PC-9 (cell line): Measurements from ENCODE around the gene PPARGC1A. TPM values are rescaled to one million over a fixed set of nuclear protein-coding genes. Genes with fewer than 3 reads are reported as not detected.

Source experiments
- BruUV-seq: library from RNA; stranded (reverse); fragments of 400-500 nt; replicated peaks from 2 replicates; lab custom pipeline; 2021; lab: Mats Ljungman, UMichigan
- CTCF ChIA-PET: fragments of 300-600 bp; sonication (Branson Sonifier 250); formaldehyde crosslinking; loops from one replicate; lab custom pipeline; 2022; ENCODE audit warnings: antibody characterized with exemption; lab: Charles Lee
- POLR2A ChIA-PET: fragments of 300-600 bp; sonication (Branson Sonifier 250); formaldehyde crosslinking; loops from one replicate; lab custom pipeline; 2022; ENCODE audit warnings: antibody characterized with exemption; ENCODE audit not compliant: unreplicated experiment; lab: Charles Lee
- DNase-seq, 2 experiments: peaks; one replicate each; pipeline versions ENCODE4 v3.0.0 to v3.0.0-alpha.2; 2015 to 2022; ENCODE audit warnings: mixed read lengths in 1 of 2
- H2AFZ ChIP-seq: fragments of 200-600 bp; sonication (generic); 2 replicates; pipeline ENCODE4 v1.8.1; 2017; ENCODE audit warnings: antibody characterized with exemption
- H3F3A ChIP-seq: fragments of 200-600 bp; sonication (generic); 2 replicates; pipeline ENCODE4 v1.8.1; 2017; ENCODE audit warnings: antibody characterized with exemption, mild to moderate bottlenecking, low read depth; ENCODE audit not compliant: insufficient read depth
- H3K27ac ChIP-seq: fragments of 200-600 bp; sonication (generic); 2 replicates; pipeline ENCODE4 v1.6.1; 2016; ENCODE audit warnings: mixed run types
- H3K27me3 ChIP-seq: fragments of 200-600 bp; sonication (generic); 2 replicates; pipeline ENCODE4 v1.6.1; 2016; ENCODE audit warnings: low read depth, mixed run types; ENCODE audit not compliant: insufficient read depth
- H3K36me3 ChIP-seq: fragments of 200-600 bp; sonication (generic); 2 replicates; pipeline ENCODE4 v1.6.1; 2016; ENCODE audit warnings: low read depth, mixed run types
- H3K4me1 ChIP-seq: fragments of 200-600 bp; sonication (generic); replicated peaks from 2 replicates; pipeline ENCODE4 v1.6.1; 2016; ENCODE audit warnings: mixed run types; ENCODE audit not compliant: insufficient read depth
- H3K4me2 ChIP-seq: fragments of 200-600 bp; sonication (generic); 2 replicates; pipeline ENCODE4 v1.6.1; 2017; ENCODE audit warnings: mixed run types
- H3K4me3 ChIP-seq: fragments of 200-600 bp; sonication (generic); 2 replicates; pipeline ENCODE4 v1.6.1; 2016; ENCODE audit warnings: mixed run types
- H3K79me2 ChIP-seq: fragments of 200-600 bp; sonication (generic); 2 replicates; pipeline ENCODE4 v1.6.1; 2017; ENCODE audit warnings: low read depth, mixed run types
- H3K9me2 ChIP-seq: fragments of 200-600 bp; sonication (generic); 2 replicates; pipeline ENCODE4 v1.8.1; 2017; ENCODE audit warnings: mild to moderate bottlenecking; ENCODE audit not compliant: insufficient read depth
- H3K9me3 ChIP-seq: fragments of 200-600 bp; sonication (generic); 2 replicates; pipeline ENCODE4 v1.8.1; 2016; ENCODE audit warnings: low read depth; ENCODE audit not compliant: insufficient read depth
- H4K20me1 ChIP-seq: fragments of 200-600 bp; sonication (generic); 2 replicates; pipeline ENCODE4 v1.8.1; 2017; ENCODE audit not compliant: insufficient read depth
- CTCF ChIP-seq: fragments of 200-600 bp; sonication (generic); conservative IDR thresholded peaks from 2 replicates; pipeline ENCODE4 v1.6.1; 2017; ENCODE audit warnings: mixed run types, antibody characterized with exemption, mild to moderate bottlenecking, moderate library complexity
- EZH2 ChIP-seq: fragments of 200-600 bp; sonication (generic); IDR thresholded peaks from 2 replicates; pipeline ENCODE4 v1.8.0; 2017; ENCODE audit warnings: antibody characterized with exemption, low read depth
- intact Hi-C: fragments of 100-400 bp; cut with micrococcal nuclease; formaldehyde crosslinking; loops from one replicate; pipeline ENCODE4 v1.10.0; 2022; ENCODE audit not compliant: unreplicated experiment
- total RNA-seq: library from RNA; stranded (reverse); gene quantifications from 2 replicates; pipeline ENCODE4 v1.2.3, GENCODE V29; 2021

Gene PPARGC1A
- total RNA-seq, 1 experiment from 2014 or later: not detected

- CTCF ChIA-PET: no interaction called here
- DNase-seq: no peak
- Histone ChIP-seq H4K20me1 (no peaks in the 10 kb centered on the region), H3K4me1 (no peaks in the 10 kb centered on the region), H3K79me2 (no peaks in the 10 kb centered on the region), H2AFZ (no peak overlapping the region), H3K36me3 (no peaks in the 10 kb centered on the region), H3K27ac (no peak overlapping the region), H3K4me2 (no peak overlapping the region), H3K4me3 (no peak overlapping the region), H3F3A (no peaks in the 10 kb centered on the region), H3K9me3 (no peaks in the 10 kb centered on the region), H3K27me3 (no peaks in the 10 kb centered on the region; the same call in 1 of the 2 replicates), H3K9me2 (no peaks in the 10 kb centered on the region)
- POLR2A ChIA-PET: no interaction called here
- BruUV-seq: no TSS peak
- intact Hi-C loops: no loop called here
- TF ChIP-seq CTCF (no peak), EZH2 (no peak)
Observed at GRCh38 chr4:23885943-23886590, 3.8 kb downstream of the PPARGC1A start.

- CTCF ChIA-PET: no interaction called here
- H3K79me2 ChIP-seq: no peaks in the 10 kb centered on the region
- no TSS peak for BruUV-seq
- no peaks in the 10 kb centered on the region for H3K4me1 ChIP-seq
- H3K9me2 ChIP-seq: no peaks in the 10 kb centered on the region
- no peaks in the 10 kb centered on the region; the same call in 1 of the 2 replicates for H3K27me3 ChIP-seq
- no peak for DNase-seq
- H2AFZ ChIP-seq: no peak overlapping the region
- intact Hi-C loops: no loop called here
- no peak overlapping the region for H3K27ac ChIP-seq
- H3F3A ChIP-seq: no peaks in the 10 kb centered on the region
- no peak overlapping the region for H3K4me2 ChIP-seq
- POLR2A ChIA-PET: no interaction called here
- H3K36me3 ChIP-seq: no peaks in the 10 kb centered on the region
- no peaks in the 10 kb centered on the region for H3K9me3 ChIP-seq
- no peak overlapping the region for H3K4me3 ChIP-seq
- H4K20me1 ChIP-seq: no peaks in the 10 kb centered on the region
- TF ChIP-seq EZH2: no peak
- TF ChIP-seq CTCF: no peak
Observed at GRCh38 chr4:23884741-23885140, 5.1 kb downstream of the PPARGC1A start.

- Histone ChIP-seq H3K4me3 (no peak overlapping the region), H3K79me2 (no peaks in the 10 kb centered on the region), H3K36me3 (no peaks in the 10 kb centered on the region), H3K4me1 (no peaks in the 10 kb centered on the region), H3F3A (no peaks in the 10 kb centered on the region), H2AFZ (no peak overlapping the region), H3K9me3 (no peaks in the 10 kb centered on the region), H4K20me1 (no peaks in the 10 kb centered on the region), H3K4me2 (no peak overlapping the region), H3K27ac (no peak overlapping the region), H3K27me3 (no peaks in the 10 kb centered on the region; the same call in 1 of the 2 replicates), H3K9me2 (no peaks in the 10 kb centered on the region)
- intact Hi-C loops: no loop called here
- ChIA-PET POLR2A (no interaction called here), CTCF (no interaction called here)
- BruUV-seq: no TSS peak
- DNase-seq: no peak
- TF ChIP-seq CTCF: no peak
- no peak for TF ChIP-seq EZH2
Observed at GRCh38 chr4:23884261-23884660, 5.6 kb downstream of the PPARGC1A start.
